HG02623 (cell line): ENCODE measurements around the gene EPHX1.

Source experiments
- ATAC-seq: cut with Tn5 transposase; IDR thresholded peaks from one replicate; pipeline ENCODE4 v1.9.1; 2021; ENCODE audit warnings: moderate library complexity; ENCODE audit not compliant: unreplicated experiment

EPHX1 gene

GRCh38 chr1:225892307-225892706 lies 82.4 kb downstream of the EPHX1 start:
- no peak for ATAC-seq
